Smooth muscle cell (in vitro differentiated cells): ENCODE results near the gene MYLK. TPM values are rescaled to one million over a fixed set of nuclear protein-coding genes. Genes with fewer than 3 reads are reported as not detected.

ENCODE experiments used
- DNase-seq: peaks from one replicate; lab custom pipeline; 2025; ENCODE audit not compliant: unreplicated experiment; lab: John Stamatoyannopoulos, UW
- H2AFZ ChIP-seq: fragments of 200-600 bp; sonication (generic); 2 replicates; pipeline ENCODE4 v1.6.0; 2016; ENCODE audit warnings: antibody characterized with exemption, low read depth, mild to moderate bottlenecking
- H3F3A ChIP-seq: fragments of 200-600 bp; sonication (generic); 2 replicates; pipeline ENCODE4 v1.6.0; 2017; ENCODE audit warnings: antibody characterized with exemption, low read depth
- H3K27ac ChIP-seq: fragments of 200-600 bp; sonication (generic); 2 replicates; pipeline ENCODE4 v1.5.1; 2016; ENCODE audit warnings: low read depth, mild to moderate bottlenecking
- H3K27me3 ChIP-seq: fragments of 200-600 bp; sonication (generic); 2 replicates; pipeline ENCODE4 v1.6.1; 2016; ENCODE audit warnings: low read depth, mild to moderate bottlenecking
- H3K36me3 ChIP-seq: fragments of 200-600 bp; sonication (generic); 2 replicates; pipeline ENCODE4 v1.5.1; 2016; ENCODE audit warnings: low read depth
- H3K4me1 ChIP-seq: fragments of 200-600 bp; sonication (generic); 2 replicates; pipeline ENCODE4 v1.5.1; 2016; ENCODE audit warnings: low read depth
- H3K4me2 ChIP-seq: fragments of 200-600 bp; sonication (generic); 2 replicates; pipeline ENCODE4 v1.6.0; 2016; ENCODE audit warnings: mild to moderate bottlenecking
- H3K4me3 ChIP-seq: fragments of 200-600 bp; sonication (generic); 2 replicates; pipeline ENCODE4 v1.5.1; 2016; ENCODE audit warnings: mild to moderate bottlenecking
- H3K79me2 ChIP-seq: fragments of 200-600 bp; sonication (generic); 2 replicates; pipeline ENCODE4 v1.6.0; 2016; ENCODE audit warnings: low read depth, mild to moderate bottlenecking
- H3K9ac ChIP-seq: fragments of 200-600 bp; sonication (generic); 2 replicates; pipeline ENCODE4 v1.6.0; 2016; ENCODE audit warnings: low read depth
- H3K9me3 ChIP-seq: fragments of 200-600 bp; sonication (generic); replicated peaks from 2 replicates; pipeline ENCODE4 v1.5.1; 2016; ENCODE audit warnings: low read depth
- H4K20me1 ChIP-seq: fragments of 200-600 bp; sonication (generic); 2 replicates; pipeline ENCODE4 v1.6.0; 2016; ENCODE audit warnings: low read depth
- CTCF ChIP-seq: fragments of 200-600 bp; sonication (generic); IDR thresholded peaks from 2 replicates; pipeline ENCODE4 v1.5.1; 2017; ENCODE audit warnings: borderline replicate concordance, mild to moderate bottlenecking, antibody characterized with exemption; ENCODE audit not compliant: insufficient read depth, poor library complexity, severe bottlenecking
- WGBS: methylation state at CpG from one replicate; pipeline ENCODE4 v1.1.7; 2016; ENCODE audit warnings: low lambda C conversion rate; 5-methylcytosine and 5-hydroxymethylcytosine counted together
- polyA plus RNA-seq: library from polyadenylated mRNA; unstranded; fragments of >200 nt; fragmentation: Nextera tagmentation; extraction: Ambion mirVana; gene quantifications from 2 replicates; pipeline ENCODE4 v1.2.1, GENCODE V29; 2016
- total RNA-seq: library from RNA; depleted of rRNA; stranded (reverse); fragments of >200 nt; gene quantifications from 2 replicates; pipeline ENCODE4 v1.2.3, GENCODE V29; 2014

MYLK gene
- total and polyA plus RNA-seq, 2 experiments from 2014 or later = 13.6 to 25.5 TPM

- Histone ChIP-seq H3K4me3 (no peak overlapping the region), H3K79me2 (no peaks in the 10 kb centered on the region), H3K27me3 (no peaks in the 10 kb centered on the region), H3K4me2 (no peak overlapping the region), H3K9ac (no peak overlapping the region), H3K36me3 (no peaks in the 10 kb centered on the region), H3K4me1 (peaks cover 13% of the 10 kb centered on the region), H2AFZ (no peak overlapping the region), H4K20me1 (no peaks in the 10 kb centered on the region), H3K27ac (no peak overlapping the region), H3K9me3 (no peaks in the 10 kb centered on the region), H3F3A (no peaks in the 10 kb centered on the region)
- DNase-seq = no peak
- no peak for TF ChIP-seq CTCF
- WGBS = 90% methylated on average over 4 of the region's 4 CpGs
Observed at GRCh38 chr3:123877965-123878364, 6.2 kb downstream of the MYLK start.

GRCh38 chr3:123877466-123877865, 6.7 kb downstream of the MYLK start:
- Histone ChIP-seq H3K36me3 (no peaks in the 10 kb centered on the region), H3K9me3 (no peaks in the 10 kb centered on the region), H3K4me3 (no peak overlapping the region), H3F3A (no peaks in the 10 kb centered on the region), H3K27ac (no peak overlapping the region), H3K4me1 (peaks cover 13% of the 10 kb centered on the region), H3K79me2 (no peaks in the 10 kb centered on the region), H3K27me3 (no peaks in the 10 kb centered on the region), H4K20me1 (no peaks in the 10 kb centered on the region), H3K4me2 (no peak overlapping the region), H3K9ac (no peak overlapping the region), H2AFZ (no peak overlapping the region)
- TF ChIP-seq CTCF = no peak
- DNase-seq = no peak
- 78% methylated on average over 4 of the region's 4 CpGs for WGBS

- no peak overlapping the region for H3K4me2 ChIP-seq
- H3K36me3 ChIP-seq = no peaks in the 10 kb centered on the region
- TF ChIP-seq CTCF = no peak
Observed at GRCh38 chr3:123876858-123877257, 7.3 kb downstream of the MYLK start.

GRCh38 chr3:123872621-123873020, 11.5 kb downstream of the MYLK start:
- no peaks in the 10 kb centered on the region for H3K9me3 ChIP-seq

More at GRCh38 chr3:123876858-123877257, 7.3 kb downstream of the MYLK start:
- Histone ChIP-seq H3K79me2 (no peaks in the 10 kb centered on the region), H4K20me1 (no peaks in the 10 kb centered on the region), H3K4me1 (peaks cover 13% of the 10 kb centered on the region), H3F3A (no peaks in the 10 kb centered on the region), H3K9ac (no peak overlapping the region), H3K9me3 (no peaks in the 10 kb centered on the region), H3K27ac (no peak overlapping the region), H2AFZ (no peak overlapping the region), H3K27me3 (no peaks in the 10 kb centered on the region), H3K4me3 (no peak overlapping the region)
- DNase-seq = no peak

More at GRCh38 chr3:123872621-123873020, 11.5 kb downstream of the MYLK start:
- H3F3A ChIP-seq = no peaks in the 10 kb centered on the region
- no peaks in the 10 kb centered on the region for H4K20me1 ChIP-seq
- H3K4me2 ChIP-seq = no peak overlapping the region
- WGBS = 87% methylated on average over 1 of the region's 1 CpG
- no peaks in the 10 kb centered on the region for H3K27me3 ChIP-seq
- H3K36me3 ChIP-seq = no peaks in the 10 kb centered on the region
- no peak for DNase-seq
- H3K4me1 ChIP-seq = peaks cover 5% of the 10 kb centered on the region
- TF ChIP-seq CTCF = no peak
- no peaks in the 10 kb centered on the region for H3K79me2 ChIP-seq
- H2AFZ ChIP-seq = no peak overlapping the region
- no peak overlapping the region for H3K4me3 ChIP-seq
- no peak overlapping the region for H3K27ac ChIP-seq
- no peak overlapping the region for H3K9ac ChIP-seq
